T-cell (primary cell): Measurements from ENCODE around the gene IQSEC1. TPM values are rescaled to one million over a fixed set of nuclear protein-coding genes. Genes with fewer than 3 reads are reported as not detected.

Source experiments
- ATAC-seq, 4 experiments: fragments of 200-7000 bp in 3 of 4; fragments of 150-1000 bp in 1 of 4; cut with Tn5 transposase; replicated peaks in 1 of 4; 1 replicate in 3 of 4; 2 replicates in 1 of 4; pipeline ENCODE4 v1.10.0; 2021; ENCODE audit warnings: moderate library complexity in 3 of 4, mild to moderate bottlenecking in 2 of 4, moderate number of reproducible peaks in 1 of 4
- CTCF ChIA-PET, 2 donors: fragments of 300-600 bp; sonication (Branson Sonifier 250); formaldehyde crosslinking; loops; one replicate each; lab custom pipeline; 2022; ENCODE audit warnings: antibody characterized with exemption in 2 of 2; lab: Charles Lee
- POLR2A ChIA-PET, 2 donors: fragments of 300-600 bp; sonication (Branson Sonifier 250); formaldehyde crosslinking; loops; one replicate each; lab custom pipeline; 2022; ENCODE audit warnings: antibody characterized with exemption in 2 of 2; lab: Charles Lee
- DNase-seq, 35 experiments: peaks; one replicate each; pipeline versions ENCODE4 v3.0.0 to v3.0.0-alpha.2; 2013 to 2023
- H3K27ac ChIP-seq: one replicate; pipeline ENCODE4 v1.5.1; 2013; ENCODE audit warnings: low read length
- H3K27me3 ChIP-seq, 2 experiments: replicated peaks in 1 of 2; 1 replicate in 1 of 2; 2 replicates in 1 of 2; pipeline versions ENCODE4 v1.6.1 to v1.7.0; 2013; ENCODE audit warnings: low read length in 1 of 2, mixed read lengths in 1 of 2; ENCODE audit not compliant: control insufficient read depth in 2 of 2, insufficient read depth in 2 of 2; ENCODE audit errors: extremely low read depth in 1 of 2
- H3K36me3 ChIP-seq, 2 donors: 1 replicate in 1 of 2; 2 replicates in 1 of 2; pipeline versions ENCODE4 v1.6.1 to v1.7.0; 2013; ENCODE audit warnings: low read length in 1 of 2; ENCODE audit not compliant: control insufficient read depth in 2 of 2, insufficient read depth in 1 of 2; ENCODE audit errors: extremely low read depth in 1 of 2
- H3K4me1 ChIP-seq, 2 experiments: 1 replicate in 1 of 2; 2 replicates in 1 of 2; pipeline versions ENCODE4 v1.6.1 to v1.7.0; 2013; ENCODE audit warnings: low read length in 2 of 2, mixed read lengths in 1 of 2; ENCODE audit not compliant: insufficient read depth in 2 of 2, control insufficient read depth in 1 of 2; ENCODE audit errors: extremely low read depth in 1 of 2
- H3K4me3 ChIP-seq, 2 donors: 1 replicate in 1 of 2; 2 replicates in 1 of 2; pipeline versions ENCODE4 v1.5.1 to v1.7.0; 2013; ENCODE audit warnings: mild to moderate bottlenecking in 2 of 2, low read length in 1 of 2, moderate library complexity in 1 of 2; ENCODE audit not compliant: control insufficient read depth in 1 of 2; ENCODE audit errors: extremely low read depth in 1 of 2
- H3K9me3 ChIP-seq: 2 replicates; pipeline ENCODE4 v1.7.0; 2013
- H3K27ac Mint-ChIP-seq, 2 donors: one replicate each; pipeline ENCODE4 v1.8.0; 2020 to 2021; ENCODE audit warnings: mild to moderate bottlenecking in 2 of 2, mixed read lengths in 2 of 2
- H3K27me3 Mint-ChIP-seq, 2 donors: one replicate each; pipeline ENCODE4 v1.8.0; 2021 to 2022; ENCODE audit warnings: mixed read lengths in 2 of 2
- H3K36me3 Mint-ChIP-seq: one replicate; pipeline ENCODE4 v1.8.0; 2021; ENCODE audit warnings: mixed read lengths
- H3K4me1 Mint-ChIP-seq, 3 donors: one replicate each; pipeline ENCODE4 v1.8.0; 2020 to 2022; ENCODE audit warnings: mixed read lengths in 3 of 3, mild to moderate bottlenecking in 1 of 3
- H3K4me3 Mint-ChIP-seq, 3 donors: one replicate each; pipeline ENCODE4 v1.8.0; 2020 to 2022; ENCODE audit warnings: mild to moderate bottlenecking in 3 of 3, mixed read lengths in 3 of 3, moderate library complexity in 3 of 3
- H3K9me3 Mint-ChIP-seq, 3 donors: one replicate each; pipeline ENCODE4 v1.8.0; 2020 to 2022; ENCODE audit warnings: mixed read lengths in 3 of 3
- WGBS: methylation state at CpG from one replicate; pipeline ENCODE4 v1.1.5; 2013; ENCODE audit warnings: missing lambda C conversion rate; ENCODE audit not compliant: insufficient coverage; 5-methylcytosine and 5-hydroxymethylcytosine counted together
- total RNA-seq, 35 experiments: library from RNA in 6 of 35; stranded (reverse) in 6 of 35; fragments of 120-200 nt in 1 of 35; gene quantifications; one replicate each; pipeline versions ENCODE4 v1.2.1 to v1.2.4 and lab custom pipeline; 2013 to 2026

IQSEC1 gene
- total RNA-seq, 5 donors from 2014 or later (not counting 1 experiment from before 2014, with no cell fraction given) = 73.7 to 113 (median 86.9) TPM

GRCh38 chr3:12991861-12992281 lies 81.4 kb downstream of the IQSEC1 start:
- Histone ChIP-seq H3K27ac (no peak overlapping the region), H3K9me3 (no peaks in the 10 kb centered on the region), H3K36me3 (peaks cover 6 to 18% of the 10 kb centered on the region in 2 donors), H3K4me3 (no peak overlapping the region), H3K27me3 (no peaks in the 10 kb centered on the region), H3K4me1 (peaks cover 6 to 66% of the 10 kb centered on the region in 2 experiments)
- Mint-ChIP-seq H3K4me3 (peak overlapping the region in 2 of 3 donors; percentile 10 to 20), H3K4me1 (peaks cover 50 to 74% (median 66%) of the 10 kb centered on the region in 3 donors), H3K27ac (peak overlapping the region in 1 of 2 donors; percentile 0), H3K27me3 (no peaks in the 10 kb centered on the region), H3K36me3 (peaks cover 4% of the 10 kb centered on the region), H3K9me3 (no peaks in the 10 kb centered on the region)
- POLR2A ChIA-PET = no interaction called here
- CTCF ChIA-PET = no interaction called here
- 92% methylated on average over 5 of the region's 9 CpGs for WGBS
- ATAC-seq (no peak), DNase-seq (no peak)

- H3K9me3 Mint-ChIP-seq = no peaks in the 10 kb centered on the region
- H3K27me3 Mint-ChIP-seq = no peaks in the 10 kb centered on the region
- ChIA-PET POLR2A (no interaction called here), CTCF (no interaction called here)
- Histone ChIP-seq H3K27me3 (no peaks in the 10 kb centered on the region), H3K4me1 (peaks cover 6 to 67% of the 10 kb centered on the region in 2 experiments), H3K9me3 (no peaks in the 10 kb centered on the region), H3K36me3 (peaks cover 10 to 20% of the 10 kb centered on the region in 2 donors), H3K4me3 (no peak overlapping the region), H3K27ac (no peak overlapping the region)
- ATAC-seq (no peak), DNase-seq (no peak)
- peak overlapping the region in 1 of 2 donors; percentile 0 for H3K27ac Mint-ChIP-seq
- peak overlapping the region in 2 of 3 donors; percentile 10 to 20 for H3K4me3 Mint-ChIP-seq
- peaks cover under 1% of the 10 kb centered on the region for H3K36me3 Mint-ChIP-seq
- WGBS = 100% methylated on average over 1 of the region's 2 CpGs
- peaks cover 48 to 70% (median 64%) of the 10 kb centered on the region in 3 donors for H3K4me1 Mint-ChIP-seq
Measured at GRCh38 chr3:12991481-12991837, 81.8 kb downstream of the IQSEC1 start.

GRCh38 chr3:12990781-12991480 lies 82.3 kb downstream of the IQSEC1 start:
- H3K27me3 ChIP-seq = no peaks in the 10 kb centered on the region
- Mint-ChIP-seq H3K36me3 (no peaks in the 10 kb centered on the region), H3K4me1 (peaks cover 51 to 71% (median 62%) of the 10 kb centered on the region in 3 donors), H3K27me3 (no peaks in the 10 kb centered on the region), H3K9me3 (no peaks in the 10 kb centered on the region), H3K27ac (no peak overlapping the region), H3K4me3 (no peak overlapping the region)
- ChIA-PET CTCF (no interaction called here), POLR2A (no interaction called here)
- H3K9me3 ChIP-seq = no peaks in the 10 kb centered on the region
- 90% methylated on average over 10 of the region's 16 CpGs for WGBS
- DNase-seq (no peak), ATAC-seq (no peak)
- H3K27ac ChIP-seq = no peak overlapping the region
- peaks cover 10 to 26% of the 10 kb centered on the region in 2 donors for H3K36me3 ChIP-seq
- H3K4me3 ChIP-seq = no peak overlapping the region
- peaks cover 6 to 72% of the 10 kb centered on the region in 2 experiments for H3K4me1 ChIP-seq

GRCh38 chr3:12990306-12990705 lies 82.9 kb downstream of the IQSEC1 start:
- peak overlapping the region in 1 of 3 donors; percentile 19 for H3K4me3 Mint-ChIP-seq

GRCh38 chr3:12988728-12989454 lies 84.3 kb downstream of the IQSEC1 start:
- WGBS = 28% methylated on average over 2 of the region's 5 CpGs
- POLR2A ChIA-PET = no interaction called here
- H3K4me1 ChIP-seq = peaks cover 6 to 77% of the 10 kb centered on the region in 2 experiments
- H3K4me3 ChIP-seq = no peak overlapping the region
- CTCF ChIA-PET = interaction anchor here (0.5 to 1.8 kb wide), 3 partner anchors 11 to 29 kb away, joined by 4 read pairs; no protein-coding TSS in a partner anchor
- Mint-ChIP-seq H3K4me3 (no peak overlapping the region), H3K36me3 (no peaks in the 10 kb centered on the region), H3K9me3 (no peaks in the 10 kb centered on the region), H3K27me3 (no peaks in the 10 kb centered on the region), H3K4me1 (peaks cover 47 to 76% (median 67%) of the 10 kb centered on the region in 3 donors), H3K27ac (peak overlapping the region; percentile 57 to 70)
- H3K27ac ChIP-seq = no peak overlapping the region
- ATAC-seq = no peak
- no peaks in the 10 kb centered on the region for H3K27me3 ChIP-seq
- no peak for DNase-seq
- H3K36me3 ChIP-seq = peaks cover 10 to 29% of the 10 kb centered on the region in 2 donors
- no peaks in the 10 kb centered on the region for H3K9me3 ChIP-seq

More at GRCh38 chr3:12990306-12990705, 82.9 kb downstream of the IQSEC1 start:
- H3K4me3 ChIP-seq = no peak overlapping the region
- DNase-seq = no peak
- H3K27me3 Mint-ChIP-seq = no peaks in the 10 kb centered on the region
- H3K9me3 Mint-ChIP-seq = no peaks in the 10 kb centered on the region
- H3K4me1 Mint-ChIP-seq = peaks cover 48 to 75% (median 66%) of the 10 kb centered on the region in 3 donors
- POLR2A ChIA-PET = interaction anchor here in 1 of 2 donors (1.1 kb wide), 1 partner anchor 15 kb away, joined by 4 read pairs; no protein-coding TSS in a partner anchor
- H3K27ac Mint-ChIP-seq = peak overlapping the region in 1 of 2 donors; percentile 17
- ATAC-seq = no peak
- H3K36me3 Mint-ChIP-seq = no peaks in the 10 kb centered on the region
- no peaks in the 10 kb centered on the region for H3K9me3 ChIP-seq
- H3K27me3 ChIP-seq = no peaks in the 10 kb centered on the region
- H3K36me3 ChIP-seq = peaks cover 10 to 28% of the 10 kb centered on the region in 2 donors
- whole genome bisulfite sequencing = 98% methylated on average over 5 of the region's 5 CpGs
- CTCF ChIA-PET = interaction anchor here in 1 of 2 donors (1.8 kb wide), 1 partner anchor 9 kb away, joined by 4 read pairs; no protein-coding TSS in a partner anchor
- peaks cover 6 to 72% of the 10 kb centered on the region in 2 experiments for H3K4me1 ChIP-seq
- no peak overlapping the region for H3K27ac ChIP-seq

GRCh38 chr3:12987602-12988001 lies 85.6 kb downstream of the IQSEC1 start:
- 100% methylated on average over 1 of the region's 5 CpGs for WGBS
- H3K4me3 ChIP-seq = no peak overlapping the region
- no peak overlapping the region for H3K4me3 Mint-ChIP-seq
- H3K9me3 ChIP-seq = no peaks in the 10 kb centered on the region
- no peak overlapping the region for H3K27ac ChIP-seq
- peak overlapping the region; percentile 40 to 49 for H3K27ac Mint-ChIP-seq
- ATAC-seq = no peak
- peaks cover 6 to 79% of the 10 kb centered on the region in 2 experiments for H3K4me1 ChIP-seq
- ChIA-PET POLR2A (no interaction called here), CTCF (no interaction called here)
- H3K36me3 ChIP-seq = peaks cover 13 to 34% of the 10 kb centered on the region in 2 donors
- no peaks in the 10 kb centered on the region for H3K9me3 Mint-ChIP-seq
- no peaks in the 10 kb centered on the region for H3K27me3 Mint-ChIP-seq
- no peaks in the 10 kb centered on the region for H3K36me3 Mint-ChIP-seq
- no peaks in the 10 kb centered on the region for H3K27me3 ChIP-seq
- DNase-seq = no peak
- peaks cover 54 to 83% (median 75%) of the 10 kb centered on the region in 3 donors for H3K4me1 Mint-ChIP-seq
